ENCODE data around the gene TMEM208.

The TMEM208 gene

DNA sequence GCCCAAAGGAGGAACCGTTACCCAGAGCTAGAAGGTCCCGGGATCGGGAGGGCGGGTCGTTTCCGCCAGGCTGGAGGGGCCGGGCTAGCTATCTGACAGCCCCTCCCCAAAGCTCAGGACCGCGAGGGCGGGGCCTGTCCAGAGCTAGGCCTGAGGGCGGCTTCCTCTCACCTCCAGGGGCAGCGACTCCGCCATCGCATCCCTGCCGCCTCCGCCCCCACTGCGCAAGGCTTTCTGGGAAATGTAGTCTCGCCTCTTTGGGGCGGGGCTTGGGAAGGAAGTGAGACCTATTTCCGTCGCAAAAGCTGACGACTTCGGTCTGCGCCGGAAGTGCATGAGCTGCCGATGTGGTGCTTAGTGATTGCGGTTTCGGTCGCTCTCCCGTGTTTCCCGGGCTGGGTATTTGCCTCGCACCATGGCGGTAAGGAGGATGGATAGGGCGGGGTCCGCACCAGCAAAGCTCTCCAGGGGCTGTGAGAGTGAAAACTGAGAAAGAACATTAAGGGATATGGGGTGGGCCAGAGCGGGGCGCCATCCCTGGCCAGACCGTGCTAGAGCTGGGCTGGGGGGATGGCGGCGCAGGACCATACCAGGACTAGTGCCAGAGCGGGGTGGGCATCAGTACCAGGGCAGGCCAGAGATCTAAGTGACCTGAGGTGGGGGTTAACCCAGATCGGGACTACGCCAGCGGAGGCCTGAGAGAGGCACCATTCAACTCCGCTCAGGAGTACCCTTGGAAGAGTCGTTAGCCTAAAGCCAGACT, at the start of gene TMEM208:
TMEM208 (plus strand) TSS at position 327 of the 763 bp plus-strand sequence; CDS start at position 416, 89 bp downstream.
- DNase-seq, result peak; percentile 90

- DNase-seq, result no peak
These were observed 48.9 kb upstream of the TMEM208 start for GRCh38 chr16:67177743-67178699.

DNA sequence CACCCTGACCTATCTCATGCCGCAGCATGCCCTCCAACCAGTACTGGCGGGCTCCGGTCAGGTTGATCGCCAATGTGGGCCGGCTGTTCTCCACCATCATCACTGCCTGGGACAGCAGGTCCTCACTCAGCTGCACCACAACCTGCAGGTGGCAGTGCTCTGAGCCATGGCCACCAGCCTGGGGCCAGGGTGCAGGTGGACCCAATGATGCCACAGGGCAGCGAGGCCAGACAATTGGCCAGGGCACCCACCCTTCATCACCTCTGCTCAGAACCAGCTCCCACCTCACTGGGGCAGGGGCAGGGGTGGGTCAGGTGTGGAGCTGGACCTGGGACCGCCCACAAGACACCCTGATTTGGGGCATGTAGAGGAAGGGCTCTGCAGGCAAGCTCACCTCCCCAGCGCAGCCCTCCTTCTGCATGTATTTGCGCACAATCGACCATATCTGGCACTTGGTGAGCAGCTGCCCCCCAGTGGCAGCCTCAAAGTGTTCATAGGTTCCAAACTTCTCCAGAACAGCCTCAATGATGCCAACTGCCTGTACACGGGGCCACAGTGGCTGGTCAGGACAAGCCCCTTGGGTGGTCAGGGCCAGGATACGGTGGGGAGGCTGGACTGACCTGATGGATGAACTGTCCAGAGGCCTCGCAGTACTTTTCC, 47.4 kb upstream of the TMEM208 start:
- no peak for DNase-seq

DNA sequence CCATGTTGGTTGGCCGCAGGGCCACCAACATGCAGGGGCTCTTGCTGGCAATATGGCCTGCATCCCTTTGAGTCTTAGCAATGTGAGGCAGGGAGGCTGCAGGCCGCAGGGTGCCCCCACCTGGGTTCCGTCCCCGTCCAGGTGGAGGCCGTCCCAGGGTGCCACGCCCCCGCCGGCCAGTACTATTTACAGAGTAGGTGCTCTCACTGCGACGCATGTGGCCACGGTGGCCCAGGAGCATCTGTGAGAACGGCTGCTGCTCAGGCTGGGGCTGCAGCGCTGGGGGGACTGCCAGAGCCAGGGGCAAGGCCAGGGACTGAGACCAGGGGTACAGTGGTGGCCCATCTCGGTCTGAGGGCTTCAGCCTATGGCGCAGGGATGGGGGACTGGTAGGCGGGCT, 46.8 kb upstream of the TMEM208 start:
- DNase-seq, result no peak

GRCh38 chr16:67181346-67181745, 45.6 kb upstream of the TMEM208 start:
- no peak for DNase-seq

DNA sequence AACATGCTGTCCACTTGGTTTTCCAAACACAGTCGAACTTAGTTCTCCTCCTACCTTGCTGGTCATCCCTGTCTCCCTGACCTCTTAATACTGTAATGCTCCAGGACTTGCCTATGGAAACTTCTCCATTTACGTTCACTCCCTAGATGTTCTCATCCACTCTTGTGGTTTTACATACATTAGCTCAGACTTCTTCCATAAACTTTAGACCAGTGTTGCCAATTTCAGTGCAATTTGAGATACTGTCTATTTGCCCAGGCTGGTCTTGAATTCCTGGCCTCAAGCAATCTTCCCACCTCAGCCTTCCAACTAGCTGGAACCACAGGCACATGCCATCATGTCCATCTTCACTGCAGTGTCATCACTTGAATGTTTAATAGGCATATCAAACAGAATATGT, 44.6 kb upstream of the TMEM208 start:
- DNase-seq, result no peak

DNA sequence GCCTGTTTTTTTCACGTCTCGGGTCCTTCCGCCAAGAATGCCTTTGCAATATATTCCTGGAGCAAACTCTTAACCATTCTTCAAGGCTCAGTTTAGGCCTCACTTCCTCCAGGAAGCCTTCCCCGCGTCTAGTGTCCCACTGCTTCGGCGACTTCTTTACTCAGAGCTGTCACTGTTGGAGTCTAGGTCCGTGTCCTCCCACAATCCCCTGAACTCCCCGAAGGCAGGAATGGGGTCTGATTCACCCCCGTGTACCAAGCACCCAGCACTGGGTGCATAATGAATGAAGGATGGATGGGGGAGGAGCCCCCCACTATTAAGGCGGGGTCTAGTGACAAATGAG, 43.7 kb upstream of the TMEM208 start:
- DNase-seq, result no peak

DNA sequence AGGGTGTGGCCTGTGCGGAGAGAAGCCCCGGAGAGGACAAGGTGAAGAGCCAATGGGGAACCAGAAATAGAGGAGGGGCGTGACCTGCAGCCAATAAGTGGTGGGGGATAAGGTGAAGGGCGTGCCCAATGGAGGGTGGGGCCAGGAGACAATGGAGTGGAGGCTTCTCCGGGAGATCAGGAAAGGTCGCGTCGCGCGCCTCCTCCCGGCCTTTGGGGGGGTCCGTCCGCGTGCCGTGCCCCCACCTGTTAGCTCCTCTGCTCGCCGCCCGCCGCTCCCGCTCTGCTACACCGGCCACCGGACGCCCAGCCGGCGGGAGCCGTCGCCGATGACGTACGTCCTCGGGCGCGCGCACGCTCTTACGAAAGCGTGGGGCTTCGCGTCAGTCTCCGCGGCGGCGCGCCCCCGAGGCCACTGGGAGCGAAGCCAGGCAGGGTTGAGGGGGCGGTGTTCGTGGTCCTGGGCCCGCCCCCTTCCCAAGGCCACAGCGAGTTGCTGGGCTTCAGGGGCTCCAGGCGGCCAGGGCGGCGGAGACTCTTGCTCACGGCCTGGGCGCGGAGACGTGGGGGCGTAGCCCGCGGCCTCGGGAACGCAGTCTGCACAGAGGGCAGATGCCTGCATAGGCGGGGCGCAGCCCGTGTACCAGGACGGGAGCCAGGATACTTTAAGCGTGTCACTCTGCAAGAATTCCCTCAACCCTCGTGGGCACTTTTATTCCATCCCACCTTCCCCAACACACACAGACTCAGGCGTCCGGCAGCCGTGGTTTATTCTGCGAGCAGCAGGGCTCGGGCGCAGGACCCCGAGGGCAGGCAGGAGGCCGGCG, 43.1 kb upstream of the TMEM208 start, which contains the start of gene MATCAP1:
MATCAP1 (minus strand) TSS at position 337 of the 826 bp plus-strand sequence. CDS start 3,353 bp downstream, outside the sequence.
- peak; percentile 97 for DNase-seq

DNA sequence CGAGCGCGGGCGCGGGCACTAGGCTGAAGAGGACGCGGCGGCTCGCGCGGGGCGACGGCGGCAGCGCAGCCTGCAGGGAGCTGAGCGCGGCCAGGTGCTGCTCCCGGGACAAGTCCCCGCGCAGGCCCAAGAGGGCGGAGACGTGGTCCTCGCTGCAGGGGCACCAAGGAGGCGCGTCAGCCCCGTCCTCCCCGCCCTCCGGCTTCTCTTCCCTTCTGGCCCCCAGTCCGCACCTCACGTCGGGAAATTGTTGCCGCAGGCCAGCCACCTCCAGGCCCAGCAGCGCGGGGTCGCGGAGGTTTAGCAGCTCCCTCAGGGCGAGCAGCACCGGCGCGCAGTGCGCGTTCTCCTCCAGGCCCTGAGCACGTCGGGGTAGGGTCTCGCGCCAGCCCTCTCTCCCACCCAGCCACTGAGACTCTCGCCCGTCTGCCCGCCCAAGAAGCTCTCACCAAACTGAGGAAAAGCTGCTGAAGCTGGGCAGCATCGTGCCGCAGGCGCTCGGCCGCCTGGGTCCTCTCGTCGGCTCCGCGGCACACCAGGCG, 42.4 kb upstream of the TMEM208 start:
- no peak for DNase-seq

DNA sequence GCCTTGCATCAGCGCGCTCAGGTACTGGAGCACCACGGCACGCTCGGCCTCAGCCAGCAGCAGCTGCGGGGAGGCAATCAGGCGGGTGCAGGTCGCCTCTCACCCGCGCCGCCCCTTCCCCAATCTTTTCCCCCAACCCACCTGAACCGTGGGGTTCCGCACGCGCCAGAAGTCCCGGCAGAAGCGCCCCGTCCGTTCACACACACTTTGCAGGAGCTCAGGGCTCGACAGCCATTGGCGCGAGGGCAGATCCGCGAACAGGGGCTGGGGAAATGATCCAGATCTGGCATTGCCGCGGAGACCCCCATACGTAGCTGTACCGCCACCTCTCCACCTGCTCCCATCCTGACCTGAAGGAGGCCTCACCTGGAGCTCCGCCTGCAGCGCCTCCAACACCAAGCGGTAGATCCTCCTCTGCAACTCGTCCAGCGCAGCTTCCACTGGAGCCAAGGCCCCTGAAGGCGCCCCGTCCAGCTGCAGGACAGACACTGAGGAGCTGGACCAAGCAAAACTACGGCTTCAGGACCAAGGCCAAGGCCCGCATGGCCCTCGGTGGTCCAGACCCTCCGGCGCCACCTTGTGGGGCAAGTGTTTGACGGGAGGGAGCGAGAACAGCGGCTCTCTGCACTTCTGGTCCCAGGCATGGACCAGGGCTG, 41.8 kb upstream of the TMEM208 start:
- DNase-seq, result peak; percentile 34

DNA sequence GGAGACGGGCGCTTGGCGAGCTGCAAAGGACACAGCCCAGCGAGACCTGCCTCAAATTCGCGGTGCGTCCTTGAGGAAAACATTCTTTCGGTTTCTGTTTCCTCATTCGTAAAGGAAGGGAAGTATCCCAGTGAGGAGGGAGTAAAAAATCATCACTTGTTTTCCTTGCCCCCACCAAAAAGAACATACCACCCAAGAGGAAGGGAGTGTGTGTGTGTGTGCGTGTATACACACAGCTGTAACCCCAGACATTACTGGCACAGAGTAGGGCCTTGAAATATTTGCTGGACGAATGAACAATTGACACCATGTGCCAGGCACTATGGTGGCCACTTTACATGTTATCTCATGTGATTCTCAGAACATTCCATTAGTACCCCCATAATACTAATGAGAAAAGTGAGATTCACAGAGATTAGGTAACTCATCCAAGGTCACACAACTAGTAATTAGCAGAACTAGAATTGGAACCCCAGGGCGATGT, 41.2 kb upstream of the TMEM208 start:
- DNase-seq, result no peak

GRCh38 chr16:67186550-67186950, 40.4 kb upstream of the TMEM208 start:
- DNase-seq, result no peak

- no peak for DNase-seq
These were observed 39.6 kb upstream of the TMEM208 start for GRCh38 chr16:67187175-67187890.

GRCh38 chr16:67188323-67188722, 38.6 kb upstream of the TMEM208 start:
- no peak for DNase-seq

- DNase-seq, result no peak
These were observed 38.1 kb upstream of the TMEM208 start for GRCh38 chr16:67188798-67189197.

- DNase-seq, result no peak
These were observed 36.9 kb upstream of the TMEM208 start, which contains the start of gene EXOC3L1 for GRCh38 chr16:67190041-67190440. Gene EXOC3L1 (minus strand): TSS chr16:67190136. CDS start chr16:67189676, 460 bp downstream.

DNA sequence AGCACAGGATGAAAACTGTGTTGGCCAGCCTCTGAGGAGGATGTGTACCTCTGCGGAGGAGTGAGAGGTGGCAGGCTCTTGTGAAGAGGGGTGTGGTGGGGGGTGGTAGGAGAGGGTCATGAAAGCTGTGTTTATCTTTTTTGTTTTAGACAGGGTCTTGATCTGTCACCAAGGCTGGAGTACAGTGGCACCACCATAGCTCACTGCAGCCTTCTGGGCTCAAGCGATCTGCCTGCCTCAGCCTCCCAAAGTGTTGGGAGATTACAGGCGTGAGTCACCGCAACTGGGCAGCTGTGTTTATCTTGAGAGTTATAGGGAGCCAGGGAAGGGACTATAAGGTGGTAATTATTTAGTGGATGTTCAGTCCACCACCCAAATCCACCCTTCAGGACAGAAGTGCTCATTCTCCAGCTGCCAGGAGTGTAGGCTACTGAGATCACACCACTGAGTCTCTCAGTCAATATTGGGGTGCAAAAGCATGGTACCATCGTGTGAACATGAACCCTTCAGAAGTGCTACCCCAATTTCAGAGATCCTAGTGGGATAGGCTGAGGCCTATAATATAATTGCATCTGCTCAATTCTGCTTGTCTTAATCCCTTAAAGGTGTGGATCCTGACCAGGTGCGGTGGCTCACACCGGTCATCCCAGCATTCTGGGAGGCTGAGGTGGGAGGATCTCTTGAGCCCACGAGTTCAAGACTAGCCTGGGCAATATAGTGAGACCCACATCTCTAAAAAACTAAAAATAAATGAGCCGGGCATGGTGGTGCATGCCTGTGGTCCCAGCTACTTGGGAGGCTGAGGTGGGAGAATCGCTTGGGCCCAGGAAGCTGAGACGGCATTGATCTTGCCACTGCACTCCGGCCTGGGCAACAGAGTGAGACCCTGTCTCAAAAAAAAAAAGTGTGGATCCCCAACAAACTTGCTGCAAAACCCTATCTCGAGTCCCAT, 36.2 kb upstream of the TMEM208 start:
- DNase-seq, result no peak

DNA sequence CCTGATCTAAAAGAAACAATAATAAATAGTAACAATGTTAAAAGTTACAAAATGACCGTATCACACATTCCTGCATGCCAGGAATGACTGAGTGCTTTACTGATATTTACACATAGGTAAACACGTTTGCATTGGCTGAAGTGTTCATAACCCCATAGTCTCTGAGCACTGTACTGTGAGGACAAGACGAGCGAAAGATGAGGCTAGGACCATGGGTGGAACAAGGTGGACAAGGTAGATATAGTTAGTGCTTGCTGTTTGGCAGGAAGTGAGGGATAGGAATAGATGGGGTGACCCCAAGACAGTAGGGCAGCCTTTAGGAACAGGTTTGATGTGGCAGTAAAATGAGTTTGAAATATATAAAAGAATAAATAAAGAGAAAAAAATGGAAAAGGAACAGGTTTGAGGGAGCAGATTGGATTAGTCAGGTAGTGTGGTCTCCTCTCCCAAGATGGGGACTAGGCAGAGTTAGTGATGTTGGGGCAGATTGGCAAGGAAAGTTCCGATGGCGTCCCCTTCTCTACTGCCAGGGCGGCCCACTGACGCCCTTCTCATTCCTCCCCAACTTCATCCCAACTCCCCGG, 35.4 kb upstream of the TMEM208 start:
- DNase-seq, result no peak
